ENCODE measurements around the gene MMD2.
"Not testable (repeated sequence)": the region's sequence is repeated elsewhere in the genome, so short reads cannot be mapped to it uniquely, and the experiment has no call there.

The MMD2 gene

DNA sequence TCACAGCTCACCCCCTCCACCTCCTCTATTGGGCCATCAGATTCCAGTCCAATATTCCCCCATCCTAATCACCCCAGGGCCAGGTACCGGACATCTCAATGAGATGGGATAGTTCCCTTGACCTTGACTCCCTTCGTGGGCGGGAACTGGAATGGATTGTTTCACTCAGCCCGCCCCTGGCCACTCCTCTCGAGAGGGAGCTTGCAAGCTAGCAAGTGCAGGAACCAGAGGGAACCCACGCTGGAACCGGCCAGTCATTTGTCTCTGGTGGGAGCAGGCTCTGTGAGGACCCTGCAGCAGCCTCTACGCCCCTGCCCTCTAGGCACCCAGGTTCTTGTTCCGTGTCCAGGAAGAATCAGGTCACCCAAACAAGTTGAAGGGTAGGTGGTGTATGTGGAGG, 64.5 kb downstream of the MMD2 start:
- no peak for DNase-seq (ENCODE audit: low spot score)

- no peak for DNase-seq (ENCODE audit: low spot score)
Measured at GRCh38 chr7:4893929-4894475, 65.0 kb downstream of the MMD2 start.

GRCh38 chr7:4893188-4893587, 65.8 kb downstream of the MMD2 start:
- DNase-seq (ENCODE audit: low spot score) = not testable (repeated sequence)

DNA sequence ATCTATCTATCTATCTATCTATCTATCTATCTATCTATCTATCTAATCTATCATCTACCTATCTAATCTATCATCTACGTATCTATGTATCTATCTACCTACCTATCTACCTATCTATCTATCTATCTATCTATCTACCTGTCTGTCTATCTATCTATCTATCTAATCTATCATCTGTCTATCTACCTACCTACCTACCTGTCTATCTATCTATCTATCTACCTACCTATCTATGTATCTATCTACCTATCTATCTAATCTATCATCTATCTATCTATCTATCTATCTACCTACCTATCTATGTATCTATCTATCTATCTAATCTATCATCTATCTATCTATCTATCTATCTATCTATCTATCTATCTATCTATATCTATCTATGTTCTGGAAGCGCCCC, 67.5 kb downstream of the MMD2 start:
- DNase-seq (ENCODE audit: low spot score) = not testable (repeated sequence)

GRCh38 chr7:4889682-4890081, 69.3 kb downstream of the MMD2 start:
- no peak for DNase-seq (ENCODE audit: low spot score)

- DNase-seq (ENCODE audit: low spot score) = no peak
Measured at GRCh38 chr7:4888161-4888560, 70.8 kb downstream of the MMD2 start.

GRCh38 chr7:4886671-4887070, 72.3 kb downstream of the MMD2 start:
- DNase-seq (ENCODE audit: low spot score) = no peak

DNA sequence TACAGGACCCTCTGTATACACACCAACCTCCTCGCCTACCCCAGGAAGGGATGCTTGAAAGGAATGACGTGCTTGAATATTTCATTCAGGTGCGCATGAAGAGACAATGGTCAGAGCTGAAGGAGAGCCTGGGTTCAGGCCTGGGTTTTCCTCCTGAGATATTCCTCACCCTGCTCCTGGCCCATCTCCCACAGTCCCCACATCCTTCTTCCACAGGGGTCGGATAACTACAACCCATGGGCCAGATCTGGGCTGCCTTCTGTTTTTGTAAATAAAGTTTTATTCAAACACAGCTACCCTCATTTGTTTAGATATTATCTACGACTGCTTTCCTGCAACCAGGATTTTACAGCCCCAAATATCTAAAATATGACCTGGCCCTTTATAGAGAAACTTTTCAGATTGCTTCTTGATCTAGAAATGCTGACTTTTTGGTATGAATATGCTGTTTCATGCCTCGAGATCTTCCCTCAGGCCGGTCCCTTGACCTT, 73.6 kb downstream of the MMD2 start:
- no peak for DNase-seq (ENCODE audit: low spot score)

DNA sequence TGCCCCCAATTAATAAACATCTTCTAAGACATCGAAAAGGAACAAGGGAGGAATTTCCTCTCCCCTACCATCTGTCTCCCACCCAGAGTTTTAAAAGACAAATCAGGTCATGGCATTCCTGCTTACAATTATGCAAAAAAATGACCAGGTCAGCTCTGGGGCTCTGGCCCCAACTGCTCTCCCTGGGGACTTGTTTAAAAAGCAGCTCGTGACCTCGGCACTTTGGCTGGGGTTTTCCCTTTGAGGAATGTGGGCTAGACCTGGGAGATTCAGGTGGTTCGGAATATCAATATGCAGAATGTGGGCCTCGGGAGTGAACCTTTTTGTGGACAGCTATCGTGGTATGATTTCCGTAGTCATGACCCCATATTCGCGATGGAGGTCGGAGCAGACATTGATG, 74.8 kb downstream of the MMD2 start:
- no peak for DNase-seq (ENCODE audit: low spot score)

DNA sequence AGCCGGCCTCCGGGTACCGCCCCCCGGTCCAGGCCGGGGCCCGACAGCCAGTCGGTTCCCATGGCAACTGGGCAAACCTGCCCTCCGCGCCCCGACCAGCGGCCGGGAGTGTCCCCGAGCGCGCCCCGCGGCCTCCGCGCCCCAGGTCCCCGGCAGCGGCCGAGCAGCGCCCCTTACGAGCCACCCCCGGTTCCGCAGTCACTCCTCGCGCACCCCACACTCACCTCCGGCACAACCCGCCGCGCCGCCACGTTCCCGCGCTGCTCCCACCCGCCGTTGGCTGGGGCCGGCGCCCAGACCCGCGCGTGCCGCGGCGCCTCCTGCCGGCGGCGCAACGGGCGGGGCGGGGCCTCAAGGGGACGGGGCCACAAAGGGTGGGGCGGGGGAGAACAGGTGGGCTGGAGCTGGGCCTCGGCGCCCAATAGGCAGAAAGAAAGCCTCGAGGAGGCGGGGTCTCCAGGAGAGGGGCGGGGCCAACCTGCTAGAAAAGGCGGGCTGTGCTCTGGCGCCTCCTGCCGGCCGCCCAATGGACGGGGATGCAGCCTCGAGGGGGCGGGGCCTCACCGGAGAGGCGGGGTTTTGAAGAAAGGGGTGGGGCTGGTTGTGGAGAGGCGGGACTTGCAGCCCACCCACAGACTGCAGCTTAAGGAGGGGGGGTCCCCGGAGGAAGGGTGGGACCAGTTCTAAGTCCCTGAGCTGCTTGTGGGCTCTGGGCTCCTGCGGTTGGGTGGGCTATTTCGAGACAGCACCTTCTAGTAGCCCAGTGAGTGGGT, 75.4 kb downstream of the MMD2 start, which contains the start of gene RADIL:
Gene RADIL (minus strand): TSS at position 345 of the 773 bp plus-strand sequence. CDS start 5,577 bp downstream, outside the sequence.
- DNase-seq (ENCODE audit: low spot score) = peak; percentile 99

DNA sequence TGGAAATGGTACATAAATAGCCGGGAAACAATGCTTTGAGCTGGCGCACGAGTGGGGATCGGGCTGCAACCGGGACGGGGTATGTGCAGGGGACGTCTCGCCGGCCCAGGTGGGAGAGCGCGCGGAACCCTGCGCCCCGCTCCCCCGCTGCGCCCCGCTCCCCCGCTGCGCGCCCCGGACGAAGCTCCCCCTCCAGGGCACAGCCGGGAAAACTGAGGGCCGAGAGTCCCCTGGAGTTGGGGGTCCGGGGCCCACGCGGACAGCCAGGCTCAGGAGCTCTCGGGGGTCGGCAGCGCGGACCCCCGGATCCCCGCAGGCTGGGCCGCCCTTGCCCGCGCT, 76.0 kb downstream of the MMD2 start:
- no peak for DNase-seq (ENCODE audit: low spot score)

DNA sequence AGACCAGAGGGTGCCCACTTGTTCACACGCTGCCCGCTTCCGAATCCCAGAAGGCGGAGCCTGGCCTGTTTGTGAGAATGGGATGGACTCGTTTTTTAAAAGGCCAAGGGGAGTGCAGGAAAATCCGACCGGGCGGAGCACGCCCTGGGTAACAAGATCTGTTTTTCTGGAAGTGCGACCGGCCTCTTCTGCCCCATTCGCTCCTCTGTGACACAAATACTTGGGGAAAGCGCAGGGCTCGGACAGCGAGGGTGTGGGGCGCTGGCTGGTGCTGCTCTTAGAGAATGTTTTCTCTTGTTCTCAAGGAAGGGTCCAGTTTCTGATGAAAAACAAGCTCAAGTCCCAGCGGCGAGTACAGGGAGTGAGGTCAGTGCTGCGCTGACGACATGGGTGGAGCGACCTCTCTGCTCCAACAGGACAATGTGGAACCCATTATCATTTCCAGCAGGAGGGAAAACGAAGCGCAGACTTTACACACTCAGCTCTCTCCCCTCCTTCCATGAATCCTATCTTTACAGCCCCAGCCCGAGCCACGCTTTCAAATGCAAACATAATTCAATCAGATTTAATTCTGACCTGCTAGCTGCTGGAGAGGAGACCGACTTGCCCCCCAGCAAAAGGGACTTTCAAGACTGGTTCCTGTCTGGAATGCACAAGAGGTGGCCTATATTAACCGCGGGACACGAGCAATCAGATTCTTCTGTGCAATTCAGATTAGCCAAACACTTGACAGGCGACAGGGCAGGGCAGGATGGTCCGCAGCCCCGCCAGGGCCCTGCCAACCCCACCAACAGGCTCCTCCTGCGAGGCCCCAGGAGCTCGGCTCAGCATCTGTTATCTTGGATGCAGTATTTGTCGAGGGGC, 76.6 kb downstream of the MMD2 start:
- DNase-seq (ENCODE audit: low spot score) = peak; percentile 55

- no peak for DNase-seq (ENCODE audit: low spot score)
Measured at GRCh38 chr7:4880218-4880617, 78.8 kb downstream of the MMD2 start.

- DNase-seq (ENCODE audit: low spot score) = no peak
Measured at GRCh38 chr7:4879396-4880081, 79.4 kb downstream of the MMD2 start.

DNA sequence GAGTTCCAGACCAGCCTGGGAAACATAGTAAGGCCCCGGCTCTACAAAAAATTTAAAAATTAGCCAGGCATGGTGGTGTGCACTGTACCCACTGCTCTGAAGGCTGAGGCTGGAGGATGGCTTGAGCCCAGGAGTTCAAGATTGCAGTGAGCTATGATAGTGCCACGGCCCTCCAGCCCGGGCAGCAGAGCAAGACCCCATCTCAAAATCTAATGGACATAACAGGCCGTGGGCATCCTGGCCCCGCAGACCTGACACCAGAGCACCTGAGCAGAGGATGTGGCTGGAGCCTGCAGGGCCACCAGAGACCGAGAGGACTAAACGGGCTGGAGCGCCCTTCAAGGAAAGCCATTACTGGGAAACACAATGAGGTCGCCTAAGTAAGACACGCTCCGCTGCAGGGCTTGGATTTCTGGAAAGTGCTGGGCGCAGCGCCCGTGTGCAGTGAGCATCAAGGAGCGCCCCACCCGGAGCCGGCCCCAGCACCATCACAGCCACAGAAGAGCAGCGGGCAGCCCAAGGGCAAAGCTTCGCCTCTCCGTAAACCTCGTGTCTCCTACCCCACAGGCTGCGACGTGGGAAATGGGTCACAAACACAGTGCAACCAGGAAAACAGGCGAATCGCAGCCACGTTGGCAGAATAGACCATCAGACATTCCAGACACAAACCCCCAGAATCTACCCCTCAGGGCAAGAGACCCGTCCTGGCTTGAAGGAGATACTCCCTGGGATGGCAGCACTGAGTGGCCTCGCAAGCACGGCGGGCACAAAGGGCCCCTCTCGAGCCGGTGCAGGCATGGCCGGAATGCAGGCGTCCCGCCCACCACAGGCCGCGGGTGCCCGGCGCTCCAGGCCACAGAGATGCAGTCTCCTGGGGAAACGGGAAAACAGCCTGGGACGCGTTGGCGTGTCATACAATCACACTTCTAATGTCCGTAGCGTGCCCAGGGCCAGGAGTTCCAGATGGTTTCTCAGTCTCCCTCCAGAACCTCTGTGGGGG, 80.4 kb downstream of the MMD2 start:
- no peak for DNase-seq (ENCODE audit: low spot score)

- DNase-seq (ENCODE audit: low spot score) = no peak
Measured at GRCh38 chr7:4876586-4876985, 82.4 kb downstream of the MMD2 start.

GRCh38 chr7:4875391-4875790, 83.6 kb downstream of the MMD2 start:
- DNase-seq (ENCODE audit: low spot score) = no peak

GRCh38 chr7:4873071-4873944, 85.7 kb downstream of the MMD2 start:
- no peak for DNase-seq (ENCODE audit: low spot score)

- DNase-seq (ENCODE audit: low spot score) = no peak
Measured at GRCh38 chr7:4871930-4872675, 86.9 kb downstream of the MMD2 start.
